HL-60/S4 (cell line): Measurements from ENCODE around the gene COX18.

Experiments used
- in situ Hi-C: fragments of 300-500 bp; cut with MboI; formaldehyde crosslinking; loops from 2 replicates; pipeline ENCODE4 v1.14.3; 2022; ENCODE audit warnings: low sequenced_read_pairs

COX18 gene

GRCh38 chr4:73069338-73070073 is at the start of gene COX18:
TSS of gene COX18 (minus strand) at chr4:73069716. CDS start at chr4:73069649, 67 bp downstream.
- in situ Hi-C loops = no loop called here

GRCh38 chr4:73109493-73109892 is 40.0 kb upstream of the COX18 start:
- in situ Hi-C loops = no loop called here

GRCh38 chr4:73104695-73105094 is 35.2 kb upstream of the COX18 start:
- in situ Hi-C loops = no loop called here

- in situ Hi-C loops = no loop called here
These were observed 34.4 kb upstream of the COX18 start for GRCh38 chr4:73103799-73104503.

GRCh38 chr4:73099143-73099542 is 29.6 kb upstream of the COX18 start:
- in situ Hi-C loops = no loop called here

- in situ Hi-C loops = no loop called here
These were observed 29.2 kb upstream of the COX18 start for GRCh38 chr4:73098713-73099112.

GRCh38 chr4:73098016-73098415 is 28.5 kb upstream of the COX18 start:
- in situ Hi-C loops = no loop called here

GRCh38 chr4:73092868-73093267 is 23.4 kb upstream of the COX18 start:
- in situ Hi-C loops = no loop called here

- in situ Hi-C loops = no loop called here
These were observed 21.2 kb upstream of the COX18 start for GRCh38 chr4:73090738-73091137.

- in situ Hi-C loops = no loop called here
These were observed 18.4 kb upstream of the COX18 start for GRCh38 chr4:73087871-73088270.

- in situ Hi-C loops = no loop called here
These were observed 16.8 kb upstream of the COX18 start for GRCh38 chr4:73086095-73086868.

GRCh38 chr4:73080789-73081188 is 11.3 kb upstream of the COX18 start:
- in situ Hi-C loops = no loop called here

- in situ Hi-C loops = no loop called here
These were observed 6.3 kb upstream of the COX18 start for GRCh38 chr4:73075832-73076231.

GRCh38 chr4:73070074-73070390 is 516 bp upstream of the COX18 start:
- in situ Hi-C loops = no loop called here

GRCh38 chr4:73068491-73069337 is 802 bp downstream of the COX18 start:
- in situ Hi-C loops = no loop called here

- in situ Hi-C loops = no loop called here
These were observed 1.5 kb downstream of the COX18 start for GRCh38 chr4:73067971-73068394.

- in situ Hi-C loops = no loop called here
These were observed 2.6 kb downstream of the COX18 start for GRCh38 chr4:73066928-73067327.

GRCh38 chr4:73066445-73066844 is 3.1 kb downstream of the COX18 start:
- in situ Hi-C loops = no loop called here

GRCh38 chr4:73064536-73064935 is 5.0 kb downstream of the COX18 start:
- in situ Hi-C loops = no loop called here

GRCh38 chr4:73055241-73055897 is 14.1 kb downstream of the COX18 start:
- in situ Hi-C loops = no loop called here
